ENCODE results near the gene EIF1AX. TPM values are rescaled to one million over a fixed set of nuclear protein-coding genes. Genes with fewer than 3 reads are reported as not detected.
"Not testable (repeated sequence)": the region's sequence is repeated elsewhere in the genome, so short reads cannot be mapped to it uniquely, and the experiment has no call there.

Gene EIF1AX
- total and polyA plus RNA-seq, 2 experiments from 2014 or later, result 30.6 to 56.9 TPM

- peaks cover 8% of the 10 kb centered on the region for H3K4me1 ChIP-seq (ENCODE audit: low read depth)
Measured at GRCh38 chrX:20173313-20173712, 31.7 kb upstream of the EIF1AX start.

GRCh38 chrX:20171887-20172286, 30.2 kb upstream of the EIF1AX start:
- H3K4me3 ChIP-seq, result no peak overlapping the region
- no peak for DNase-seq (ENCODE audit: low read depth in 1 of 2, low spot score in 1 of 2)
- peak overlapping the region; percentile 13 for H3K27ac ChIP-seq
- H3K27me3 ChIP-seq, result no peaks in the 10 kb centered on the region
- no peaks in the 10 kb centered on the region for H3K36me3 ChIP-seq
- TF ChIP-seq CTCF (IDR thresholded peaks at IDR 0.05; ENCODE audit: low read depth, low read length), result no peak
- H3K4me1 ChIP-seq (ENCODE audit: low read depth), result peaks cover 8% of the 10 kb centered on the region
- H3K9me3 ChIP-seq (ENCODE audit: low read depth), result no peaks in the 10 kb centered on the region

More at GRCh38 chrX:20173313-20173712, 31.7 kb upstream of the EIF1AX start:
- Histone ChIP-seq H3K4me3 (no peak overlapping the region), H3K27me3 (no peaks in the 10 kb centered on the region), H3K27ac (no peak overlapping the region), H3K9me3 (ENCODE audit: low read depth) (no peaks in the 10 kb centered on the region), H3K36me3 (no peaks in the 10 kb centered on the region)
- no peak for TF ChIP-seq CTCF (IDR thresholded peaks at IDR 0.05; ENCODE audit: low read depth, low read length)
- no peak for DNase-seq (ENCODE audit: low read depth in 1 of 2, low spot score in 1 of 2)

GRCh38 chrX:20162516-20162915, 20.9 kb upstream of the EIF1AX start:
- not testable (repeated sequence) for H3K9me3 ChIP-seq (ENCODE audit: low read depth); H3K4me1 ChIP-seq (ENCODE audit: low read depth); DNase-seq (ENCODE audit: low read depth in 1 of 2, low spot score in 1 of 2); H3K27me3 ChIP-seq; H3K4me3 ChIP-seq; H3K36me3 ChIP-seq; H3K27ac ChIP-seq

GRCh38 chrX:20159797-20160385, 18.3 kb upstream of the EIF1AX start:
- no peak for TF ChIP-seq CTCF (IDR thresholded peaks at IDR 0.05; ENCODE audit: low read depth, low read length)
- Histone ChIP-seq H3K36me3 (peaks cover 2% of the 10 kb centered on the region), H3K27me3 (no peaks in the 10 kb centered on the region), H3K4me1 (ENCODE audit: low read depth) (no peaks in the 10 kb centered on the region), H3K27ac (no peak overlapping the region), H3K9me3 (ENCODE audit: low read depth) (no peaks in the 10 kb centered on the region), H3K4me3 (no peak overlapping the region)
- no peak for DNase-seq (ENCODE audit: low read depth in 1 of 2, low spot score in 1 of 2)

- H3K27me3 ChIP-seq, result no peaks in the 10 kb centered on the region
- TF ChIP-seq CTCF (IDR thresholded peaks at IDR 0.05; ENCODE audit: low read depth, low read length), result no peak
- no peaks in the 10 kb centered on the region for H3K4me1 ChIP-seq (ENCODE audit: low read depth)
- no peak for DNase-seq (ENCODE audit: low read depth in 1 of 2, low spot score in 1 of 2)
- H3K9me3 ChIP-seq (ENCODE audit: low read depth), result no peaks in the 10 kb centered on the region
- peaks cover 4% of the 10 kb centered on the region for H3K36me3 ChIP-seq
- H3K4me3 ChIP-seq, result no peak overlapping the region
- no peak overlapping the region for H3K27ac ChIP-seq
Measured at GRCh38 chrX:20151689-20152088, 10.1 kb upstream of the EIF1AX start.

- TF ChIP-seq CTCF (IDR thresholded peaks at IDR 0.05; ENCODE audit: low read depth, low read length), result no peak
- DNase-seq (ENCODE audit: low read depth in 1 of 2, low spot score in 1 of 2), result no peak
- Histone ChIP-seq H3K27ac (no peak overlapping the region), H3K4me1 (ENCODE audit: low read depth) (no peaks in the 10 kb centered on the region), H3K9me3 (ENCODE audit: low read depth) (no peaks in the 10 kb centered on the region), H3K27me3 (no peaks in the 10 kb centered on the region), H3K4me3 (no peak overlapping the region), H3K36me3 (no peaks in the 10 kb centered on the region)
Measured at GRCh38 chrX:20149326-20149725, 7.7 kb upstream of the EIF1AX start.
